Stimulated activated CD4-positive, alpha-beta T cell treated with anti-CD3 and anti-CD28 coated beads, Interleukin-4, amount 100 ng/mL, for 4 hours (primary cell): Measurements from ENCODE around the gene P3R3URF.
"Not testable (repeated sequence)": the region's sequence is repeated elsewhere in the genome, so short reads cannot be mapped to it uniquely, and the experiment has no call there.

ENCODE experiments used
- DNase-seq, 2 experiments: peaks; one replicate each; pipeline ENCODE4 v3.0.0-alpha.2; 2020

P3R3URF gene

GRCh38 chr1:46176211-46176865 lies at the start of gene P3R3URF:
TSS of gene P3R3URF (minus strand) at chr1:46176488. CDS start at chr1:46176471, 17 bp downstream.
- DNase-seq = no peak

GRCh38 chr1:46224966-46225365 lies 48.7 kb upstream of the P3R3URF start:
- no peak for DNase-seq

DNA sequence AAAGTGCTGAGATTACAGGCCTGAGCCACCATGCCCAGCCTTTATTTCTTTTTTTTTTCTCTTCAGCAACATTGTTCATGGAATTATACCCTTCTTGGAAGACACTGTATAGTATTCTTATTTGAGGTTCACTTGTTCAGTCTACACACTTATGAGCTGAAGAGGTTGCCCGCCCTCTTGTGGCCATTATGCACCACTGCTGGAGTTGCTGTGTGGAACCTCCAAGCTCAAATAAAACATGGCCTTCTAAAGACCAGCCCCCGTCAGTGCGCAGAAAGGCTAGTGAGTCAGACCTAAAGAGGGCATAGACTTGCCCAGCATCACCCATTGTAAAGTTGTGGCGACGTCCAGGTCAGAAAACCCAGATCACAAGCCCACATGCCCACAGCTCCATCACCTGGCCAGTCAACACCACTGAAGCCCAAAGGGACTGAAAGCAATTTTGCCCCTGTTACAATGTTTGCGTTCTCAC lies 47.2 kb upstream of the P3R3URF start:
- peak; percentile 38 to 52 for DNase-seq

DNA sequence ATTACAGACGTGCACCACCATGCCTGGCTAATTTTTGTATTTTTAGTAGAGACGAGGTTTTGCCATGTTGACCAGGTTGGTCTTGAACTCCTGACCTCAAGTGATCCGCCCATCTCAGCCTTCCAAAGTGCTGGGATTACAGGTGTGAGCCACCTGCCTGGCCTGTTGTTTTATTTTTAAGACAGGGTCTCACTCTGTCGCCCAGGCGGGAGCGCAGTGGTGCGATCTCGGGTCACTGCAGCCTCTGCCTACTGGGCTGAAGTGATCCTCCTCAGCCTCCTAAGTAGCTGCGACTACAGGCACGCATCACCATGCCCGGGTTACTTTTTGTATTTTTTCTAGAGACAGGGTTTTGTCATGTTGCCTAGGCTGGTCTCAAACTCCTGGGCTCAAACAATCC lies 46.8 kb upstream of the P3R3URF start:
- not testable (repeated sequence) for DNase-seq

DNA sequence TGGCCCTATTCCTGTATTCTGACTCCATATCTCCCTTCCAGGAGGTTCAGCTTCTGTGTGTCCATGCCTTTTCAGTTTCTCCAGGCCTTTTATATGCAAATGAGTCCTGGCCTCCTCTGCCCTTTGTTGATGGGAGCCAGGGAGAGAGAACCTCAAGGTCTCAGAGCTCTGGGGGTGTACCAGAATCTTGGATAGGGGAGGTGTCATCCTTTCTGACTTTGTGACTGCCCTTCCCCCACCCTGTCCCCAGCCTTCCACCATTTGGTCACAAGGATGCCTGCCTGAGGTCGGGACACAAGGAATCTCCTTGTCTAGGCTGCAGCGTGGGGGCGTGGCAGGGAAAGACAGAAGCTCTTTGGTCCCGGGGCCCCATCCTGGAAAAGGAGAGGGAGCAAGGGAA lies 45.5 kb upstream of the P3R3URF start:
- no peak for DNase-seq

GRCh38 chr1:46220808-46221207 lies 44.5 kb upstream of the P3R3URF start:
- DNase-seq = no peak

- DNase-seq = no peak
Measured at GRCh38 chr1:46219551-46220520, 43.5 kb upstream of the P3R3URF start.

- no peak for DNase-seq
Measured at GRCh38 chr1:46218443-46218842, 42.2 kb upstream of the P3R3URF start.

- DNase-seq = no peak
Measured at GRCh38 chr1:46215504-46215903, 39.2 kb upstream of the P3R3URF start.

- no peak for DNase-seq
Measured at GRCh38 chr1:46211051-46211450, 34.8 kb upstream of the P3R3URF start.

- no peak for DNase-seq
Measured at GRCh38 chr1:46210561-46210960, 34.3 kb upstream of the P3R3URF start.

GRCh38 chr1:46206399-46206798 lies 30.1 kb upstream of the P3R3URF start:
- DNase-seq = no peak

DNA sequence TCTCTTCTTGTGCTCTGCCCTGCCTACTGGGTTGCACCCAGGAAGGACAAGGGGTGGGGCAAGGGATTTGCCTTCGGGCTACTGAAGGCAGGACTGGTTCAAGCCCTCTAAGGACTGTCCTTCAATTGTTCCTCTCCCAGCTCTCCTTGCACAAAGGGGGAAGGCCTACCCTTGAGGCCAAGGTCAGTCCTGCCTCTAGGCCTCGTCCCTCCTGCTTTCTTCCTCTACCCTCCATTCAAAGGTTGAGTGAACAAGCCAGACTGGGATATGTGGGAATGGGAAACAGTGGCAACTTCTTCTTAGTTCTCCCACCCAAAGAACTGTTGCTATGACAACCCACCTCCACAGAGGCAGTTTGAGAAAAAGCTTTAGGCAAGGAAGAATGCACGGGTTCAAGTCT lies 29.5 kb upstream of the P3R3URF start:
- DNase-seq = no peak

DNA sequence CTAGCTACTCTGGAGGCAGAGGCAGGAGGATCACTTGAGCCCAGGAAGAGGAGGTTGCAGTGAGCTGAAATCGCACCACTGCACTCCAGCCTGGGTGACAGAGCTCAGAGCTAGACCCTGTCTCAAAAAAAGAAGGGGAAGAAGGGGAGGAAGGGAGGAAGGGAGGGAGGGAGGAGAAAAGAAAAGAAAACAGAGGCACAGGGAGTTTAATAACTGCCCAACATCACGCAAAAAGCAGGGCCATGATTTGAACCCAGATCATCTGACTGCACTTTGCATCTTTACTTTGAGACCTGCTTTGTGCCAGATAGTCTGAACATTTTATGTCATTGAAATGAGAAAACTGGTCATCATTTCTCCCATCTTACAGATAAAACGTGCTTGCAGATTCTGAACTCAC lies 28.9 kb upstream of the P3R3URF start:
- no peak for DNase-seq

GRCh38 chr1:46204406-46204742 lies 28.1 kb upstream of the P3R3URF start:
- DNase-seq = no peak

GRCh38 chr1:46203738-46204405 lies 27.6 kb upstream of the P3R3URF start:
- DNase-seq = no peak

- no peak for DNase-seq
Measured at GRCh38 chr1:46199233-46199749, 23.0 kb upstream of the P3R3URF start.

- DNase-seq = peak; percentile 68 to 80
Measured at GRCh38 chr1:46197964-46198811, 21.9 kb upstream of the P3R3URF start, which contains the start of gene POMGNT1. TSS of gene POMGNT1 (minus strand) at chr1:46198434. CDS start at chr1:46197821, 613 bp downstream.

GRCh38 chr1:46197560-46197963 lies 21.3 kb upstream of the P3R3URF start:
- no peak for DNase-seq

DNA sequence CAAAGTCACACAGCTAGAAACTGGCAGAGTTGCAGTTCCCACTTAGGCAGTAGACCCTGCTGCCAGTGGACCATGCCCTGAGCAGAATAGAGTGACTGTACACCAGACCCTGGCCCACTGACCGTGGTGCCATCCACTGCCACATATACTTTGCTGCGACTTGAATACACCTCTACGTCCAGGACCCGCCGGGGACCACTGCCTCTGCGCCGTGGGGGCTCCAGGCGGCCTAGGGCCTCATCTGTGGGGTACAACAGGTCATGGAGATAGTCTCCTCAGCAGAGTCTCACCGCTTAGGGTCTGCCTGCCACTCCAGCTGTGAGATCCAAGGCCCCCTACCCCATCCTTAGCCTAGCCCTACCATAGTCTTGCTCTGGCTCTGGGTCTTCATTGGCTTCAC lies 20.3 kb upstream of the P3R3URF start:
- DNase-seq = no peak

DNA sequence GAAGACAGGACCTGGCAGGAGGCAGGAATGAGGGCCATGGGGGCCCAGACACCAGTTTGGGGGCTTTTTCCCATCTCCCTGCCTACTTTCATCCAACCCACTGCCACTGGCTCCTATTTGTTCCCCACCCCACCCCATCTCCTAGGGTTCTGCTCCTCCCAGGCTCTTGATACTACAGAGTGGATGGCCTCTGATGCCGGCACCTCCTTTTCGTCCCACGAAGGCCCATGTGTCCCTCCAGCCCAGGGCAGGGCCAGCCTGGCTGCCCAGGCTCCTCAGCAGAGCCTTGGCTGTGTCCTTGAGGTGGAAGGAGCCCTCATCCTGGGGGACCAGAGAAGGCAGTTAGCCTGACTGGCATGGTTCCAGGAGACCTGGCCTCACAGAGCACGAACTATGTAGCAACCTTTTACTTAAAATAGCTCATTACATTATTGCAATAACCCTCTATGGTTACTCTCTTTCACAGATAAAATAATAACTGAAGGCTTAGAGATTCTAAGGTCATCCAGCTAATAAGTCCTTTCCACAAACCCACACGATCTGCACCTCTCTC lies 18.4 kb upstream of the P3R3URF start:
- DNase-seq = no peak
